22Rv1 (cell line): ENCODE results near the gene MRPS7.

ENCODE experiments used
- H3K27ac ChIP-seq: fragments of 450-650 bp; 2 replicates; pipeline ENCODE4 v1.5.1; 2017
- ZFX ChIP-seq: fragments of 450-650 bp; IDR thresholded peaks from 2 replicates; pipeline ENCODE4 v1.6.1; 2017; ENCODE audit warnings: antibody characterized with exemption, borderline replicate concordance
- TF ChIP-seq, protein P1 (sequence below): fragments of 450-650 bp; IDR thresholded peaks from 2 replicates; pipeline ENCODE4 v1.5.1; 2017; ENCODE audit warnings: mild to moderate bottlenecking

The MRPS7 gene

DNA sequence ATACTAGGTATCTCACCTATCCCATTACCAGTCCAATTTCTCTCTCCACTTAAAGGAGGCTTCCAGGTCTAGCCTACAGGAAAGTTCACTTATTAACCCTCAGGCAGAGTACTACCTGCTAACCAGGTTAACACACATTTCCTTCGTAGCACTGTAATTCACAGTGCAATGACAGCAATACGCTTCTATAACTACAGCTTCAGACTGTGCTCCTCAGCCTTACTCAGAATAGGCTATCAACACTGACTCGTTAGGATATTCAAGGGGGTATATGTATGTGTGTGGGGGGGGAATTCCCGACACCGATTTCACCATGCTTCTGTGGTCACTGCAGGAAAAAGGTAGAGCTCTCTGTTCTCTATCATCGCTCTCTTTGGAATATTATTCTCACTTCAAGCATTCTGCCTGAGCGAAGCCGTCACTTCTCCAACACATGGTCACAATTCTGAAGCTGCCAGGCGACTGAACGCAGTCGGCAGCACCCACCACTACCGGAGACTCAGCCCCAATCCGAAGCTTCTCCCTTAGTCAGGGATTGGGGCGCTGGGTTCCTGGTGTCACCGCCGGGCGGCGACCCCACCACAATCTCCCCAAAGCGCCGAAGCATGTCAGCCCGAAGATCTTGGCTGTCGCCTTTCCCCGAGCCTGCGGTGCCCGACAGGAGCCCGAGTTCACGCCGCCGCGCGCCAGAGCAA lies 891 bp upstream of the MRPS7 start:
- H3K27ac ChIP-seq, result peak overlapping the region; percentile 93
- TF ChIP-seq, protein P1, sequence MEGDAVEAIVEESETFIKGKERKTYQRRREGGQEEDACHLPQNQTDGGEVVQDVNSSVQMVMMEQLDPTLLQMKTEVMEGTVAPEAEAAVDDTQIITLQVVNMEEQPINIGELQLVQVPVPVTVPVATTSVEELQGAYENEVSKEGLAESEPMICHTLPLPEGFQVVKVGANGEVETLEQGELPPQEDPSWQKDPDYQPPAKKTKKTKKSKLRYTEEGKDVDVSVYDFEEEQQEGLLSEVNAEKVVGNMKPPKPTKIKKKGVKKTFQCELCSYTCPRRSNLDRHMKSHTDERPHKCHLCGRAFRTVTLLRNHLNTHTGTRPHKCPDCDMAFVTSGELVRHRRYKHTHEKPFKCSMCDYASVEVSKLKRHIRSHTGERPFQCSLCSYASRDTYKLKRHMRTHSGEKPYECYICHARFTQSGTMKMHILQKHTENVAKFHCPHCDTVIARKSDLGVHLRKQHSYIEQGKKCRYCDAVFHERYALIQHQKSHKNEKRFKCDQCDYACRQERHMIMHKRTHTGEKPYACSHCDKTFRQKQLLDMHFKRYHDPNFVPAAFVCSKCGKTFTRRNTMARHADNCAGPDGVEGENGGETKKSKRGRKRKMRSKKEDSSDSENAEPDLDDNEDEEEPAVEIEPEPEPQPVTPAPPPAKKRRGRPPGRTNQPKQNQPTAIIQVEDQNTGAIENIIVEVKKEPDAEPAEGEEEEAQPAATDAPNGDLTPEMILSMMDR, result no peak
- no peak for TF ChIP-seq ZFX

DNA sequence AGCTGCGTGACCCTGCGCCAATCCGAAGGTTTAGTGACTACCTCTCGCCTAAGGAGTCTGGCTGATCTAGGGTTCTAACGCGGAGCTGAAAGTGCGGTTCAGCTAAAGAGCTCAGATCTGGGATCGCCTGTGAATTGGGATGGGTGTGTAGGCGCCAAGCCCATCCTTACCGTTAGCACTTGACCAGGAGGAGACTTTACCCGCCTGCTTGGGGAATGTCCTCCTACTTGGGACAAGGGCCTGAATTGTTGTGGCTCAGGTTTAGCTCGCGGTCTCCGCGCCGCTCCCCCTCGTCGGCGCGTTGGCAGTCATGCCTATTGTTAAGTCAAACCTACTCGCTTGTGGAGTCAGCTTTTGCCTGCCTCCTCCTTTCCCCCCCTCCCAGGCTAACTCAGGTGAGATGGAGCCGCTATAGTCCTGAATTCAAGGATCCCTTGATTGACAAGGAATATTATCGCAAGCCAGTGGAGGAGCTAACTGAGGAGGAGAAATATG lies 480 bp downstream of the MRPS7 start:
- peak overlapping the region; percentile 93 for H3K27ac ChIP-seq
- TF ChIP-seq, protein P1, result no peak
- no peak for TF ChIP-seq ZFX

DNA sequence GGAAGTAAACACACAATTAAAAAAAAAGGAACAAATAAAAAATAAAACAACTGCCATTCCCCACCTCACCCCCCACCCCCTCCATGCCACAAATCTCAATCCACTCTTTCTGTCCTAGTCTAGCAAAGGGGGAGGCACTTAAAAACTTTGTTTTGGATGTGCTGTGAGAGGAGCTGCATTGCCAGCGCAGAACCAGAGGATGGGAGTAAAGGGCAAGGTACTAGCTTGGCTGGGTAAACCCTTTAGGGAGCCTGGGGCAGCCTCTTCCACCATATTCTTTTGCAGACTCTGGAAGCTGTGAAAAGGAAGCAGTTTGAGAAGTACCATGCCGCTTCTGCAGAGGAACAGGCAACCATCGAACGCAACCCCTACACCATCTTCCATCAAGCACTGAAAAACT lies 1.4 kb downstream of the MRPS7 start:
- TF ChIP-seq, protein P1, result no peak
- H3K27ac ChIP-seq, result no peak overlapping the region; the same call in 1 of the 2 replicates

DNA sequence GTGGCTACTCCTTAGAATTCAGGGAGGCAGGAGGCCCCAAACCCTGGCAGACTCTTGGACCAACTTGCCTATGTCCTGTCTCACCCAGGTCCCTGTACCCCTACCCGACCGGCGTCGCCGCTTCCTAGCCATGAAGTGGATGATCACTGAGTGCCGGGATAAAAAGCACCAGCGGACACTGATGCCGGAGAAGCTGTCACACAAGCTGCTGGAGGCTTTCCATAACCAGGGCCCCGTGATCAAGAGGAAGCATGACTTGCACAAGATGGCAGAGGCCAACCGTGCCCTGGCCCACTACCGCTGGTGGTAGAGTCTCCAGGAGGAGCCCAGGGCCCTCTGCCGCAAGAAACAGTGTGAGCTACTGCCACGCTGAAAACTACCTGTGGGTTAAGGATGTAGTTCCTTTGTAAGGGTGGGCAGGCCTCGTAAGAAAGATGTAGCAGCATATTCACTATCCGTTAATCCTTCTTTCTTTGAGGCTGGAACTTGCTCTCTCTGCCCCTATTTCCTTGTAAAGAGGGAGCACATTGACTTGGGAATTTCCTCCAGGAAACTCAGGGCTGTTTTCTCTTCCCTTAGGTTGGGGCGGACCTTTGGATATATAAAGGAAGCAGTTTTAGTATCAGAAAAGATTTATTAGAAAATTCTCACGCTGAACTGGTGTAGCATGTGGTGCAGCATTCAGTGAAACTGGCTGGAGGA lies 4.1 kb downstream of the MRPS7 start:
- no peak for TF ChIP-seq ZFX
- TF ChIP-seq, protein P1, result no peak
- no peak overlapping the region for H3K27ac ChIP-seq

DNA sequence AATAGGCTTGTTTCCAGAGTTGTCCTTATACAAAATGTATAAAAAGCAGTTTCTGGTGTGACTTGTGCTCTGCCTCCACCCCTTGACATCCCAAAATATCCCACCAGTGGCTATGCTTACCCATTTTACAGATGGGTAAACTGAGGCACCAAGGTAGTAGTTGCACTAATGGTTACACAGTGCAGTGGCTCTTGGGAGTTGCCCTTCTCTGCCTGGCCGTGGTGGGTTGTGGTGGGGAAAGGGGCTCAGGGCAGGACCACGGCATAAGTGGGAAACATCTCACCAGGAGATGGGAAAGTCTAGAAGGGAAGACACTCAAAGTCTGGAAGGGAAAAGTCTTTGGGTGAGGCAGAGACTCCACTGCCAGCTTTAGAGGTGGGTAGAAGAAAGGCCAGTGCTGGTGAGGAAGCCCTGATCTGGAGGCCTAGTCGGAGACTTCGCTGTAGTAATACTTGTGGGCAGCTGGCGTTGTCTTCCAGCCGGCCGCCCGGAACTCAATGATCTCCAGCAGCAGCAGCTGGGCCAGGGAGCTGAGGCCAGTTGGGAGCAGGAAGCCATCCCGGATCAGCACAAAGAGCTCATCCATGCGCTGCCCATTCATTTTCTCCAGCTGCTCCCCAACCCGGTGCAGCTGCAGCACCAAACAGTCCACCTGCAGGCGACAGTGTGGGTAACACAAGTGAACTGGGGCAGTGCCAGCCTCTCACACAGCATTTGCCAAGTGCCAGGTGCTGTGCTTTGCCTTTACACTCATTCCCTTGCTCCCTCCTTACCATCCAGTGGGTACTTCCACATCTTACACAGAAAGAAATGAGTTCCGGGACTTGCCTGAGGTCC lies 4.9 kb downstream of the MRPS7 start:
- H3K27ac ChIP-seq, result peak overlapping the region; percentile 18; the same call in 1 of the 2 replicates
- no peak for TF ChIP-seq ZFX
- TF ChIP-seq, protein P1, result no peak

DNA sequence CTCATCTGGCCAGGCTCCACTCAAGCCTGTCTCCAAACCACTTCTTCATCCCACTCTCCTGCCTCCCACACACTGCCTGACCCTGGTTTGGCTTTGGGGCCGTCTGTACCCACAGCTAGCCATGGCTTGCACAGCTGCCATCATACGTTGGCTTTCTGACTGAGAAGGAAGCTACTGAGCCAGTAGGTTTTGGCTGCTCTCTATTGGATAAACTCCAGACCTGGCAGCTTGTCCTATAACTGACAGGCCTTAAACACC lies 5.4 kb downstream of the MRPS7 start:
- H3K27ac ChIP-seq, result peak overlapping the region; percentile 18; the same call in 1 of the 2 replicates
- TF ChIP-seq, protein P1, result no peak
- no peak for TF ChIP-seq ZFX
